Breast epithelium (tissue), 4 donors: ENCODE data around the gene USP28. TPM values are rescaled to one million over a fixed set of nuclear protein-coding genes. Genes with fewer than 3 reads are reported as not detected.
"Not testable (repeated sequence)": the region's sequence is repeated elsewhere in the genome, so short reads cannot be mapped to it uniquely, and the experiment has no call there.

ENCODE experiments used
- DNase-seq, 2 donors: peaks; one replicate each; pipeline ENCODE4 v3.0.0-alpha.2; 2019; ENCODE audit warnings: low spot score in 2 of 2
- H3K27ac ChIP-seq, 2 donors: fragments of 200-600 bp; sonication (generic) in 1 of 2; one replicate each; pipeline ENCODE4 v1.5.1; 2016 to 2019; ENCODE audit warnings: mild to moderate bottlenecking in 1 of 2
- H3K27me3 ChIP-seq, 2 donors: fragments of 200-600 bp; sonication (generic) in 1 of 2; one replicate each; pipeline versions ENCODE4 v1.5.1 to v1.6.0; 2017 to 2019; ENCODE audit warnings: control low read depth in 1 of 2, mild to moderate bottlenecking in 1 of 2
- H3K36me3 ChIP-seq: fragments of 200-600 bp; one replicate; pipeline ENCODE4 v1.5.1; 2019
- H3K4me1 ChIP-seq, 2 donors: fragments of 200-600 bp; sonication (generic); one replicate each; pipeline ENCODE4 v1.5.1; 2016 to 2019; ENCODE audit warnings: control low read depth in 1 of 2
- H3K4me3 ChIP-seq, 3 donors: fragments of 200-600 bp; sonication (generic); 1 replicate in 2 of 3; 2 replicates in 1 of 3; pipeline ENCODE4 v1.5.1; 2016 to 2019; ENCODE audit warnings: mild to moderate bottlenecking in 3 of 3, moderate library complexity in 2 of 3
- H3K9me3 ChIP-seq, 2 donors: fragments of 200-600 bp; sonication (generic) in 1 of 2; one replicate each; pipeline ENCODE4 v1.5.1; 2016 to 2019; ENCODE audit warnings: control low read depth in 1 of 2
- POLR2A ChIP-seq: fragments of 450-650 bp; IDR thresholded peaks from one replicate; pipeline ENCODE4 v1.6.1; 2016; ENCODE audit warnings: antibody characterized with exemption, mild to moderate bottlenecking, moderate library complexity
- POLR2AphosphoS5 ChIP-seq, 3 donors: sonication (generic); formaldehyde crosslinking; IDR thresholded peaks; one replicate each; pipeline ENCODE4 v1.6.1; 2017; ENCODE audit warnings: antibody characterized with exemption in 3 of 3
- intact Hi-C: fragments of 100-400 bp; cut with DNase I; formaldehyde crosslinking; loops from one replicate; pipeline ENCODE4 v1.15.1; 2023; ENCODE audit warnings: low total_unique reads
- total RNA-seq, 3 donors: library from RNA; depleted of rRNA; stranded (reverse); fragments of >200 nt; gene quantifications; one replicate each; pipeline ENCODE4 v1.1.0, GENCODE V29; 2016
- TF ChIP-seq, protein P1 (sequence below), 3 donors: fragments of 450-650 bp; IDR thresholded peaks; one replicate each; pipeline ENCODE4 v1.5.1; 2016 to 2017; ENCODE audit warnings: antibody characterized with exemption in 3 of 3, mild to moderate bottlenecking in 3 of 3, moderate library complexity in 3 of 3

USP28 gene
- total RNA-seq, result 10 to 100 TPM; 15.5 to 38.5 (median 30.2) TPM

GRCh38 chr11:113875234-113876073, at the start of gene USP28:
USP28 (minus strand) TSS chr11:113875572; CDS start chr11:113875501, 71 bp downstream.
- H3K27ac ChIP-seq, result peak within 1 kb of the TSS; percentile 93 to 95
- H3K9me3 ChIP-seq, result no peaks in the 10 kb centered on the region
- peak; percentile 51 to 73 (median 63) for TF ChIP-seq POLR2AphosphoS5 (IDR thresholded peaks at IDR 0.05)
- peak; percentile 63 for TF ChIP-seq POLR2A
- TF ChIP-seq, protein P1, sequence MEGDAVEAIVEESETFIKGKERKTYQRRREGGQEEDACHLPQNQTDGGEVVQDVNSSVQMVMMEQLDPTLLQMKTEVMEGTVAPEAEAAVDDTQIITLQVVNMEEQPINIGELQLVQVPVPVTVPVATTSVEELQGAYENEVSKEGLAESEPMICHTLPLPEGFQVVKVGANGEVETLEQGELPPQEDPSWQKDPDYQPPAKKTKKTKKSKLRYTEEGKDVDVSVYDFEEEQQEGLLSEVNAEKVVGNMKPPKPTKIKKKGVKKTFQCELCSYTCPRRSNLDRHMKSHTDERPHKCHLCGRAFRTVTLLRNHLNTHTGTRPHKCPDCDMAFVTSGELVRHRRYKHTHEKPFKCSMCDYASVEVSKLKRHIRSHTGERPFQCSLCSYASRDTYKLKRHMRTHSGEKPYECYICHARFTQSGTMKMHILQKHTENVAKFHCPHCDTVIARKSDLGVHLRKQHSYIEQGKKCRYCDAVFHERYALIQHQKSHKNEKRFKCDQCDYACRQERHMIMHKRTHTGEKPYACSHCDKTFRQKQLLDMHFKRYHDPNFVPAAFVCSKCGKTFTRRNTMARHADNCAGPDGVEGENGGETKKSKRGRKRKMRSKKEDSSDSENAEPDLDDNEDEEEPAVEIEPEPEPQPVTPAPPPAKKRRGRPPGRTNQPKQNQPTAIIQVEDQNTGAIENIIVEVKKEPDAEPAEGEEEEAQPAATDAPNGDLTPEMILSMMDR (IDR thresholded peaks at IDR 0.05), result peak in 1 of 3 donors; percentile 22
- no peaks in the 10 kb centered on the region for H3K27me3 ChIP-seq
- H3K4me1 ChIP-seq, result peaks cover 0 to 9% of the 10 kb centered on the region in 2 donors
- peak; percentile 92 to 96 for DNase-seq
- intact Hi-C loops, result no loop called here
- H3K4me3 ChIP-seq, result peak within 1 kb of the TSS; percentile 69 to 94 (median 85)
- H3K36me3 ChIP-seq, result no peaks in the 10 kb centered on the region

GRCh38 chr11:113923572-113923971, 48.2 kb upstream of the USP28 start:
- DNase-seq, result no peak
- no peaks in the 10 kb centered on the region for H3K9me3 ChIP-seq
- intact Hi-C loops, result no loop called here
- H3K4me3 ChIP-seq, result no peak overlapping the region
- no peaks in the 10 kb centered on the region for H3K27me3 ChIP-seq
- H3K4me1 ChIP-seq, result no peaks in the 10 kb centered on the region
- TF ChIP-seq POLR2AphosphoS5 (IDR thresholded peaks at IDR 0.05), result no peak
- no peak for TF ChIP-seq POLR2A
- TF ChIP-seq, protein P1 (IDR thresholded peaks at IDR 0.05), result no peak
- no peak overlapping the region for H3K27ac ChIP-seq
- H3K36me3 ChIP-seq, result no peaks in the 10 kb centered on the region

DNA sequence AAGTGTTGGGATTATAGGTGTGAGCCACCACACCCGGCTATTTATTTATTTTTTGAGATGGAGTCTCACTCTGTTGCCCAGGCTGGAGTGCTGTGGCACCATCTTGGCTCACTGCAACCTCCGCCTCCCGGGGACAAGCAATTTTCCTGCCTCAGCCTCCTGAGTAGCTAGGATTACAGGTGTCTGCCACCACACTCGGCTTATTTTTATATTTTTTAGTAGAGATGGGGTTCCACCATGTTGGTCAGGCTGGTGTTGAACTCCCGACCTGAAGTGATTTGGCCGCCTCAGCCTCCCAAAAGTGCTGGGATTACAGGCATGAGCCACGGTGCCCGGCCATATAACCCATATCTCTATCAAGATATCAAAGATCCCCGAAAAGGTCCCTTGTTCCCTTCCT, 36.1 kb upstream of the USP28 start:
- H3K4me1 ChIP-seq, H3K9me3 ChIP-seq, H3K36me3 ChIP-seq, H3K27ac ChIP-seq, intact Hi-C loops, H3K4me3 ChIP-seq, DNase-seq: not testable (repeated sequence)
- H3K27me3 ChIP-seq, result peaks cover 0 to 12% of the 10 kb centered on the region in 2 donors

DNA sequence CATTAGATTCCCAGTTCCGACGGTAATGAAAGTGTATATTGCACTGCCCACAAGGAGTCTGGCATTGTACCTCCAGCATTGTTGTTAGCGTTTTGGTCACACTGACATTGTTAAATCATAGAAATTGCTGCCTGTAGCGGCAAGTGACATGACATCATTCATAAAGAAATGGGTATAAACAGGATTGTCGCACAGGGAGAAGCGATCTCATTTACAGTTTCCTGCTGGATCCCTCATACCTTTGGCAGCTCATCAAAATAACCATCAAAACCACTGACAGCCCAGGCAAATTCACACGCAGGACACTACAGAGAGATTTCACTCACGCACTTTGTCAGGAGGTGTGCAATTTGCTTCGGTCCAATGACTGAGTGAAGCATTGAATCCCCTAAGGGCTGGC, 32.7 kb upstream of the USP28 start:
- H3K36me3 ChIP-seq, result no peaks in the 10 kb centered on the region
- H3K27ac ChIP-seq, result no peak overlapping the region
- H3K4me1 ChIP-seq, result no peaks in the 10 kb centered on the region
- H3K9me3 ChIP-seq, result no peaks in the 10 kb centered on the region
- H3K4me3 ChIP-seq, result no peak overlapping the region
- no peak for DNase-seq
- peaks cover 0 to 12% of the 10 kb centered on the region in 2 donors for H3K27me3 ChIP-seq
- TF ChIP-seq, protein P1 (IDR thresholded peaks at IDR 0.05), result no peak
- TF ChIP-seq POLR2AphosphoS5 (IDR thresholded peaks at IDR 0.05) (no peak), POLR2A (no peak)
- intact Hi-C loops, result loop anchor here (10.0 kb wide), 1 partner anchor 347 kb away; no protein-coding TSS in a partner anchor

DNA sequence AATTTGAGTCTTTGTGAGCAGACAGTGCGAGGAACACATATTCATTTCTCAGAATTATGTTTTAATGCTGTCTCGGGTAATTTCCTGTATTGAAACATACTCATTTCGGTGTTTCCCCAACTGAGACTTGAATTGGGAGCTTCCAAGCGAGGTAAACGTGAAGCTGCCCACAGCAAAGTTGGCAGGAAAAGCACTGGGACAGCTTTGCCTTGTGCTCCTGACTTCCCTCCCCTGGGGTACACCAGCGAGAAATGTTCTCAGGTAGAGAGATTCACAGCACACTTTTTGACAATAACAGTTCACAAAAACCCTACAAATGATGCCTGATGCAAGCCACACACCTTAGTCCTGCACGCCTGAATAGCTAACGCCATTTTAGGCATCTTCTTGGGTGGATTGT, 32.3 kb upstream of the USP28 start:
- Histone ChIP-seq H3K4me1 (no peaks in the 10 kb centered on the region), H3K4me3 (no peak overlapping the region), H3K27me3 (peaks cover 0 to 12% of the 10 kb centered on the region in 2 donors), H3K36me3 (no peaks in the 10 kb centered on the region), H3K9me3 (no peaks in the 10 kb centered on the region), H3K27ac (no peak overlapping the region)
- no peak for TF ChIP-seq POLR2AphosphoS5 (IDR thresholded peaks at IDR 0.05)
- no peak for TF ChIP-seq POLR2A
- TF ChIP-seq, protein P1 (IDR thresholded peaks at IDR 0.05), result no peak
- DNase-seq, result no peak
- intact Hi-C loops, result loop anchor here (10.0 kb wide), 1 partner anchor 347 kb away; no protein-coding TSS in a partner anchor
